Eye (tissue), 1 donor: ENCODE results near the gene HMCN1.
"Not testable (repeated sequence)": the region's sequence is repeated elsewhere in the genome, so short reads cannot be mapped to it uniquely, and the experiment has no call there.

Experiments used
- DNase-seq: peaks from one replicate; pipeline ENCODE4 v3.0.0-alpha.2; 2015

The HMCN1 gene

GRCh38 chr1:186102547-186103148, 368.5 kb downstream of the HMCN1 start:
- DNase-seq = peak; percentile 40

- DNase-seq = no peak
Observed at GRCh38 chr1:186104459-186104858, 370.3 kb downstream of the HMCN1 start.

DNA sequence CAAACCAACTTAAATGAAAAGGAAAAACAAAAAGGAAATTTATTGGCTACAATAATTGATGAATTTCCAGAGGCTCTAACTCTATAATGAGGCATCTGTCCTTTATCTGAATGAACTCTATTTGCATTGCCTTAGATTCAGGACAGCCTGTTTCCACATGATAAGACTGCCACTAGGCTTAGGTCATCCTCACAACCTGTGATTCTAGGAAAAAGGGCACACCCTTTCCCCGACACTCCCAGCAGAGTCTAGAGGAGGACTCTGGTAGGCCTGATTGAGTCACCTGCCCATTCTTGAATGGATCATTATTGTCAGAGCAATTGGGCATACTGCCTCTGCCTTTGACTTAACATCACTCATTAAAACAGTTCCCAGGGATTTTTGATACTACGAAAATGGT, 378.1 kb downstream of the HMCN1 start:
- no peak for DNase-seq

DNA sequence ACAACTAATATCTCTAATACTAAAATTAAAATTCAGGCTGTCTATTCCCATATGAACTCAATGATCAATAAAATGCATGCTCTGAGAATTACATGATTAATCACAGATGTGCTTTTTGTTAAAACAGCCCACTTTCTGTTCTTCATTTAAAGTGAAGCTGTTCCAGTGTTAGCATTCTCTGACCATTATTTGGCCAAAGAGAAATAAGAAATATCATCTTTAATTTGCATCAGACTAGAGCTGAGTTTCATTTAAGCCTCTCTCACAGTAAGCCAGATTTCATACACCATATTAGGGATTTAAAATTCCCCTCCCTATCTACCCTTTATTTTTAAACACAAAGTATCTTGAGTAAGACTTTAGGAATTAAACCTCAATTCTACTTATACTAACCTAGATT, 379.3 kb downstream of the HMCN1 start:
- peak; percentile 38 for DNase-seq

DNA sequence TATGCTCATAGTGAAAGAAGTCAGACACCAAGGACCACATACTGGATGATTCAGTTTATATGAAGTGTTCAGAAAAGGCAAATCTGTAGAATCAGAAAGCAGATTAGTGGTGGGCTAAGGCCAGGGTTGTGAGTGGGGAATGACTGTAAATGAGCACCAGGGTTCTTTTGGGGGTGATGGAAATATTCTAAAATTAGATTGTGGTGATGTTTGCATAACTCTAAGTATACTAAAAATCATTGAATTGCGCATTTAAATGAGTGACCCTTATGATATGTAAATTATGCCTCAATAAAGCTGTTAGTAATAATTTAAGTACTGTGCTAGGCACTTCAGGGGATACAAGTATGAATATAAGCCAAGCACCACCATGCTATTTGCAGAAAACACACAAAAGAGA, 384.5 kb downstream of the HMCN1 start:
- DNase-seq = no peak

GRCh38 chr1:186122837-186123236, 388.6 kb downstream of the HMCN1 start:
- no peak for DNase-seq

GRCh38 chr1:186125035-186125434, 390.8 kb downstream of the HMCN1 start:
- DNase-seq = no peak

DNA sequence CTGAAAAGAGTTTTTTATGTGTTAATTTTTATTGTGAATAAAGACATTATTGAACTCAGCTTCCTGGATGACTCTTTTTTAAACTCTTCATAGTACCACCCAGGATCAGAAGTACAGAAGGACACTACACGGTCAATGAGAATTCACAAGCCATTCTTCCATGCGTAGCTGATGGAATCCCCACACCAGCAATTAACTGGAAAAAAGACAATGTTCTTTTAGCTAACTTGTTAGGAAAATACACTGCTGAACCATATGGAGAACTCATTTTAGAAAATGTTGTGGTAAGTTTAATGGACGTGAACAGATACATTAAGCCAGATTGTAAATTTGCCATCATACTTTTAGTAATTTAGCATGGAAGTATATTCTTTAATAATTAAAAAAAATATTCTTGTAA, 391.3 kb downstream of the HMCN1 start:
- DNase-seq = no peak

DNA sequence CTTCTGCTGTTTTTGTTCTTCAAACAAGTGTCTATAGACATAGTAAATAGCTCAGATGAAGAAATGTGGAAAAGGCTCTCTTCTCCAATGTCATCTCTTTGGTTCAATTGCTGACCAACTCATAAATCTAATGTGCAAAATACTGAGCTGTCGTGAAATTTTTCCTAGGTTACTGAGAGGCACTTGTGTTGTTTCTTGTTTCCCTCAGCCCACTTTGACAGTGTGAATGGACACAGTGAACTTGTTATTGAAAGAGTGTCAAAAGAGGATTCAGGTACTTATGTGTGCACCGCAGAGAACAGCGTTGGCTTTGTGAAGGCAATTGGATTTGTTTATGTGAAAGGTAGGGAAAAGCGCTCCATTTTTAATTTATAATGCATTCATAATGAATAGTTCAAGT, 395.6 kb downstream of the HMCN1 start:
- DNase-seq = no peak

GRCh38 chr1:186139115-186139514, 404.9 kb downstream of the HMCN1 start:
- no peak for DNase-seq

DNA sequence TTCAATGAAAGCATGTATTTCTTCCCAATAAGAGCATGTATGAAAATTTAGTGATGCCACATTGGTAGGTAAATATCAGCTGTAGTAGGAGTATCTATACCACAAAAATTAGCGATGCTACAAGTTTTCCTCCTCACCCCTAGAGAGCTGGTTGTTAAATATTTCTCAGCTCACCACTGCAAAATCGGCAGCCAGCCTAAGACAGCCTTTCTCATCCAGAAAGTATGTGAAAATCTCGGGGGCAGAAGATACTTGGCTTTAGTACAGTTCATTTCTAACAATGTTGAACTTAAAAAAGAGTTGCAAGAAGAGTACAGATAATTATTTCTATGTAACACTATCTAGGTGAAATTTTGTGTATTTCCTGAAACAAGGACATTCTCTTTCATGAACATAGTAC, 405.5 kb downstream of the HMCN1 start:
- DNase-seq = no peak

GRCh38 chr1:186142159-186142558, 408.0 kb downstream of the HMCN1 start:
- no peak for DNase-seq

DNA sequence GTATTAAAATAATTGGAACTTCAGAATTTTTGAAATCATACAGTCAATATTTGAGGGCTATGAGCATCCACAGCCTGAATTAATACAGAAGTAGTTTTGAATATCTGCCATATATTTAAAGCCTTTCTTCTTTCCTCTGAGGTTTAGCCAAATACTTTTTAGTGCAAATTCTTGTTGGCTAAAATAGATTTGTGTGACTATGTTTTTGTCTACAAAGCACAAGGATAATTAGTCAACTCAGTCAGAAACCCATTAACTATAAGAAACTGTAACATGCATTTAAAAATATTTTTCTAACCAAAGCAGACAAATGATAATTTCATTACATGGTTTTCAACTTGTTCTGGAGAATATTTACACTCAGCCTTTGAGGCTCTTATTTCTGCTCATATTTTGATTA, 408.7 kb downstream of the HMCN1 start:
- DNase-seq = no peak

DNA sequence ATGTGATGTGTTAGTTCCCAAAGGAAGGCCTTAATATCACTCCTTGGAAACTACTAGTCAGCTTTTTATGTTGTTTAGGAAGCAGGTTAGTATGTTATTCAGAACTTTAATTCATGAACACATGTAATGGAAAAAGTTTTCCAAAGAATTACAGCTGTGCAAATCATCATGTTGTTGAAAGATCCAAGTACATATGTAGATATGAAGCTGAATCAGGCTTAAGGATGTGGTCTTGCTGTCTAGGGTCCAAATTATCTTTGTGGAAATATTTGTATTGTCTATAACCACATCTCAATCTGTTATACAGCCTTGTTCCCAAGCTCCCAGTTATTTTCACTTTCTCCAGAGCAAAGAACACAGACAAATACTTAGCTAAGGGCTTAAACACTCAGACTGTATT, 409.3 kb downstream of the HMCN1 start:
- no peak for DNase-seq

DNA sequence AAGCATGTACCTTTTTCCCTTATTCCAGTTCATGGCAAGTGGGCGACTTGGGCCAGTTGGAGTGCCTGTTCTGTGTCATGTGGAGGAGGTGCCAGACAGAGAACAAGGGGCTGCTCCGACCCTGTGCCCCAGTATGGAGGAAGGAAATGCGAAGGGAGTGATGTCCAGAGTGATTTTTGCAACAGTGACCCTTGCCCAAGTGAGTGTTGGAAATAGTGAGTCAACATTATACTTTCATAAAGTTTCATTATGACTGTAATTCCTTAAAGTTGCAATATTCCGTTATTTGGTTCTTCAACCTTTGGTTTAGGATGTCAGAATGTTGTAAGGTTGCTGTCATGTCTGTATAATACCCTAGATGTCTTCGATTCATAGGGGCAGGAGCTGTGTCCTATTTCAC, 410.3 kb downstream of the HMCN1 start:
- DNase-seq = no peak

DNA sequence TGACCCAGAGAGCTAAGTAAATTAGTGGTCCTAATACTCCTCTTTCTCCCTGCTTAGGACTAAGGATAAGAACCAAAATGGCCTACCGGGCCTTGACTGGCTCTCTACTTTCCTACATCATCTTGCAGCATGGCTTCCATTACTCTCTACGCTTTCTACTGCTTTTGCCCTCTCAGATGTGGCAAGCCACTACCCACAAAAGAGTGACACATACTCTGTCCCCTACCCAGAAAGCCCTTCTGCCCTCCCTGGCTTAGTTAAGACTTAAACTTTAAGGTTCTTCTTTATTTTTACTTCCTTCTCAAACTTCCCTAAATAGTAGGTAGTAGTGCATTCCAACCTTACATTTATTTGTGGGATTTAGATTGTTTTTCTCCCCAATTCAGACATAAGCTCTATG, 412.8 kb downstream of the HMCN1 start:
- DNase-seq = no peak

DNA sequence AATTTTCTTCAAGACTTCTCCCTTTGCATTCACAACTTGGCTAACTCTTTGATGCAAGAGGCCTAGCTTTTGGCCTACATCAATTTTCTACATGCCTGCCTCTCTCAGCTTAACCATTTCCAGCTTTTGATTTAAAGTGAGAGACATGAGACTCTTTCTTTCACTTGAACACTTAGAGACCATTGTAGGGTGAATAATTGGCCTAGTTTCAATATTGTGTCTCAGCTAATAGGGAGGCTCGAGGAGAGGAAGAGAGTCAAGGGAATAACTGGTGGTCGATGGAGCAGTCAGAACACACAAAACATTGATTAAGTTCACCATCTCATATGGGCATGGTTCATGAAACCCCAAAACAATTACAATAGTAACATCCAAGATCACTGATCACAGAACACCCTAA, 415.4 kb downstream of the HMCN1 start:
- peak; percentile 73 for DNase-seq

- peak; percentile 20 for DNase-seq
Observed at GRCh38 chr1:186152227-186152619, 418.0 kb downstream of the HMCN1 start.

DNA sequence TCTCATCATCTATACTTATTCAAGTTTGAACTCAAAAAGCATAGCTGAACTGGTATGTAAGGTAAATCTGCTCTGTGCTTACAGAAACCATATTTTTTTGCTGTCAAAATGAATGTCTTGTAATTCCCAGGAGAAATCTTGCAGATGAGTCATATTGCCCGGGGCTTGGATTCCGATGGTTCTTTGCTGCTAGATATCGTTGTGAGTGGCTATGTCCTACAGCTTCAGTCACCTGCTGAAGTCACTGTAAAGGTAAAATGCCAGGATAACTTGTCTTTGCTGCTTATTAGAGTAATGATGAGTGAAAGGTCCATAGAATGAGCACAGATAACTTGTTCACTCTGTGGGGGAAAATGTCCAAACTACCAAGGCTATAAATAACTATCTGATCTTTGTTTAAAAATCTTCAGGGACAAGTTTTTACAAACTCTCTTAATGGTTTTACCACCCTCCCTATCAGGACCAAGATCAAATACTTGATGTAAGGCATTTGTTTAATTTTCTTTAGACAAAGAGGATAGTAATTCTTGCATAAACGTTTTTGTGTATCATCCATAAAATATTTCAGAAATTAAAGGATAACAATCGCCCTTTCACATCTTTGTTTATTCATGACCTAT, 418.5 kb downstream of the HMCN1 start:
- DNase-seq = peak; percentile 68

DNA sequence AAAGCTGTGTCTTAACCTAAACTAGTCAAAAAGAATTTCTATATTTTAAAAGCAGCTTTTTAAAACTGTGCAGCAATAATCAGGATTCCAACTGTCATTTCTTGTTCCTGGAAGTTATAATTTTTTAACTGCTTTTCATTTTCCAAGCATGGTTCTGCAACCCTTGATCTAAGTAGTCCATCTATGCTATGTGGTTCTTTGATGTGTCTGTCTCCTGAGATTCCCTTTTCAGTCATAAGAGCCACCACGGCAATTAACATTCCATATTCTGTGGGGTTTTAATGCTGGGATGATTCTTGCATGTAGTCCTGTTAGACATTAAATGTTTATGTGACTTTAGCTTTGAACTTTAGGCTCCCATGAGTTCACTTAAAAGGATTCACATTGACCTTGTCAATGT, 420.5 kb downstream of the HMCN1 start:
- no peak for DNase-seq

DNA sequence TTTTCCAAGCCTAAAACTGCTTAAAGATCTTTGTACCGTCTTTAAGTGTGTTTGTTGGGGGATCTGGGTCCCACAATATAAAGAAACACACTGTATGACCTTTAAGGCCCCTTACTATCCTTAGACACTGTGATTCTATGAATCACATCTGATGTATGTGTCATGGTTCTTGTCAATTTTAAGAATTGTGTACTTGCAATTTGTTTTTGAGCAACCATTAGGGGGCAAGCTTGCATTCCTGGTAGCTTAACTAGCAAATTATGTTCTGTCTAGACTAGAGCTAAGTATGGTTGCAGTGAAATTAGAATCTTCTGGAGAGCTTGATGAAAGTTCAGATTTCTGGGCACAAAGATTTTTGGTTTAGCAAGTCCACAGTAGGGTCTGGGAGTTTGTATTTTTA, 421.4 kb downstream of the HMCN1 start:
- peak; percentile 38 for DNase-seq

- not testable (repeated sequence) for DNase-seq
Observed at GRCh38 chr1:186162895-186163294, 428.7 kb downstream of the HMCN1 start.

DNA sequence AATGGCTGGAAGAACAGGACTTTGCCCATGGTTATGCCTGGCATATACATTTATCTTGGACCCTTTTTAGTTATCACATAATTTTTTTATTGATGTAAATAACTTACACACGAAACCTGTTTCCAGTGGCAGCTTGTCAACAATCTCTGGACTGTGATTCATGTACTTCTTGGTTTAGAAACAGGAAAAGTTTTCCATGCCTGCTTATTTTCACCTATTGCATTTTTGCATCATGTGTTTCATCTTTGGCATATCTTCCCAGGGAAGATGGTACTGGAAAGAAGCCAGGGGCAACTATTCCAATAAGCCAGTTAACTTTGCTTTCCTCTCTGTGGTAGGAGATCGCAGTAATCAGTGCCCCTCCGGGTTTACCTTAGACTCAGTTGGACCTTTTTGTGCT, 430.6 kb downstream of the HMCN1 start:
- no peak for DNase-seq

- no peak for DNase-seq
Observed at GRCh38 chr1:186165303-186165702, 431.1 kb downstream of the HMCN1 start.

- DNase-seq = no peak
Observed at GRCh38 chr1:186167096-186167668, 433.0 kb downstream of the HMCN1 start.
